Esophagus squamous epithelium (tissue), 4 donors: ENCODE data around the gene MRPL11.

ENCODE experiments used
- CTCF ChIP-seq, 6 experiments: fragments of 450-650 bp in 4 of 6; fragments of 200-600 bp in 2 of 6; sonication (generic) in 2 of 6; IDR thresholded peaks; one replicate each; pipeline ENCODE4 v1.5.1; 2016 to 2019; ENCODE audit warnings: antibody characterized with exemption in 6 of 6, mild to moderate bottlenecking in 4 of 6, moderate library complexity in 4 of 6
- POLR2A ChIP-seq, 4 donors: fragments of 450-650 bp; IDR thresholded peaks; one replicate each; pipeline ENCODE4 v1.6.1; 2017; ENCODE audit warnings: antibody characterized with exemption in 4 of 4, mild to moderate bottlenecking in 4 of 4, moderate library complexity in 3 of 4

- TF ChIP-seq CTCF (IDR thresholded peaks at IDR 0.05) (no peak), POLR2A (IDR thresholded peaks at IDR 0.05) (no peak)
Measured at GRCh38 chr11:66409226-66409625, 29.4 kb downstream of the MRPL11 start.
